DOHH2 (cell line): Measurements from ENCODE around the gene CNOT4.

Experiments
- EZH2phosphoT487 ChIP-seq: fragments of 200-600 bp; sonication (generic); IDR thresholded peaks from 2 replicates; pipeline ENCODE4 v1.6.1; 2017; ENCODE audit warnings: borderline replicate concordance, mild to moderate bottlenecking, antibody characterized with exemption, low read length, moderate library complexity, mixed read lengths
- TF ChIP-seq, protein P1 (sequence below): fragments of 200-600 bp; sonication (generic); IDR thresholded peaks from one replicate; pipeline ENCODE4 v1.5.1; 2014; ENCODE audit warnings: antibody characterized with exemption, mild to moderate bottlenecking, low read depth, low read length; ENCODE audit not compliant: poor library complexity, severe bottlenecking

DNA sequence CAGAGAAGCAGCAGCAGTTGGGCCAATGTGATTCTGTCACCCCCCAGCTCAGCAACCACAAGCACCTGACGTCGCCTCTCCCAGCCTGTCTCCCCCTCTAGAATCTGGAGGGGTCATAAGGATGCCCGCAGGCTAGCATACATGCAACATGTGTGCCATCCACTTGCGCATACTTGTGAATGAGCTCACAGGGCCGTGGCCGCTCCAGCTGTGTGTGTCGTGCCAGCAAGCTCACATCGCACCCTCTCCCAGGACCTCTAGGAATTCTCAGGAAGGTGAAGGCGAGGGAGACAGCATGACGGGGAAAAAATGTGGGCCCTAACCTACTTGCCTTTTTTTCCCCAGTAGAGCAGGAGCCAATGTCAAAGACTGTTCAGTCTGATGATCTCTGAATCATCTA lies 195.9 kb downstream of the CNOT4 start:
- TF ChIP-seq EZH2phosphoT487, result no peak
- TF ChIP-seq, protein P1, sequence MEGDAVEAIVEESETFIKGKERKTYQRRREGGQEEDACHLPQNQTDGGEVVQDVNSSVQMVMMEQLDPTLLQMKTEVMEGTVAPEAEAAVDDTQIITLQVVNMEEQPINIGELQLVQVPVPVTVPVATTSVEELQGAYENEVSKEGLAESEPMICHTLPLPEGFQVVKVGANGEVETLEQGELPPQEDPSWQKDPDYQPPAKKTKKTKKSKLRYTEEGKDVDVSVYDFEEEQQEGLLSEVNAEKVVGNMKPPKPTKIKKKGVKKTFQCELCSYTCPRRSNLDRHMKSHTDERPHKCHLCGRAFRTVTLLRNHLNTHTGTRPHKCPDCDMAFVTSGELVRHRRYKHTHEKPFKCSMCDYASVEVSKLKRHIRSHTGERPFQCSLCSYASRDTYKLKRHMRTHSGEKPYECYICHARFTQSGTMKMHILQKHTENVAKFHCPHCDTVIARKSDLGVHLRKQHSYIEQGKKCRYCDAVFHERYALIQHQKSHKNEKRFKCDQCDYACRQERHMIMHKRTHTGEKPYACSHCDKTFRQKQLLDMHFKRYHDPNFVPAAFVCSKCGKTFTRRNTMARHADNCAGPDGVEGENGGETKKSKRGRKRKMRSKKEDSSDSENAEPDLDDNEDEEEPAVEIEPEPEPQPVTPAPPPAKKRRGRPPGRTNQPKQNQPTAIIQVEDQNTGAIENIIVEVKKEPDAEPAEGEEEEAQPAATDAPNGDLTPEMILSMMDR, result no peak
